ENCODE results near the gene PHLDA3. TPM values are rescaled to one million over a fixed set of nuclear protein-coding genes. Genes with fewer than 3 reads are reported as not detected.

PHLDA3 gene
- polyA plus RNA-seq, 1 donor from 2014 or later = 35.1 TPM

DNA sequence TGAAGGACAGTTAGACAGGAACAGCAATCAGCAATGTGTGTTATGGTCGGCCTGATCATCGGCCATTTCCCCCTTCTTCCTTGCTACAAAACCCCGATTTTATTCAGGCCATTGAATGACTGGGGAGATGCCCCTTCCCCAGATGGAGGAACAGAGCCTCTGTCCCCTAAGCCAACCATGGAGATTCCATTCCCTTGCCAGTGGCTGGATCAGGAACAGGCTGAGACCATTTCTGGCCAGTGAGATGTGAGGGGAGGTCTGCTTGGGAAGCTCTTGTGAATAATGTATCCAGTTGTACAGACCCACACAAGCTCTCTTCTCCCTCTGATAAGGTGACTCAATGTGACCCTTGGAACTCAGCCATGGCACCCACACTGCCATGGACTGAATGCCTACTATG, 30.2 kb upstream of the PHLDA3 start:
- Histone ChIP-seq H3K9ac (ENCODE audit: low read length) (no peak overlapping the region), H3K4me2 (ENCODE audit: low read length) (no peak overlapping the region), H3K4me3 (ENCODE audit: low read length) (no peak overlapping the region), H3K27me3 (ENCODE audit: insufficient read depth, low read depth, low read length) (no peaks in the 10 kb centered on the region), H3K9me2 (ENCODE audit: insufficient read depth, low read length) (no peaks in the 10 kb centered on the region), H2AFZ (ENCODE audit: low read depth, low read length) (no peak overlapping the region), H4K20me1 (ENCODE audit: insufficient read depth) (no peaks in the 10 kb centered on the region), H3K36me3 (ENCODE audit: insufficient read depth, low read length) (no peaks in the 10 kb centered on the region), H3K9me3 (ENCODE audit: low read length) (no peaks in the 10 kb centered on the region), H3F3A (ENCODE audit: insufficient read depth, low read length, poor library complexity, severe bottlenecking) (no peaks in the 10 kb centered on the region), H3K79me2 (replicated peaks; ENCODE audit: insufficient read depth, low read length) (no peaks in the 10 kb centered on the region), H3K27ac (ENCODE audit: low read length) (no peak overlapping the region)
- TF ChIP-seq RAD21 (conservative IDR thresholded peaks at IDR 0.05) (no peak), TAF1 (IDR thresholded peaks at IDR 0.05; ENCODE audit: low read depth) (no peak), MXI1 (conservative IDR thresholded peaks at IDR 0.05; ENCODE audit: poor library complexity, severe bottlenecking) (no peak), REST (IDR thresholded peaks at IDR 0.05; ENCODE audit: borderline replicate concordance) (no peak), EP300 (conservative IDR thresholded peaks at IDR 0.05; ENCODE audit: poor library complexity, severe bottlenecking) (no peak), EZH2 (IDR thresholded peaks at IDR 0.05; ENCODE audit: borderline replicate concordance, insufficient read depth, low read length, poor library complexity, severe bottlenecking) (no peak), SMC3 (conservative IDR thresholded peaks at IDR 0.05; ENCODE audit: poor library complexity) (no peak), POLR2AphosphoS5 (IDR thresholded peaks at IDR 0.05) (no peak)
- TF ChIP-seq, protein P1, sequence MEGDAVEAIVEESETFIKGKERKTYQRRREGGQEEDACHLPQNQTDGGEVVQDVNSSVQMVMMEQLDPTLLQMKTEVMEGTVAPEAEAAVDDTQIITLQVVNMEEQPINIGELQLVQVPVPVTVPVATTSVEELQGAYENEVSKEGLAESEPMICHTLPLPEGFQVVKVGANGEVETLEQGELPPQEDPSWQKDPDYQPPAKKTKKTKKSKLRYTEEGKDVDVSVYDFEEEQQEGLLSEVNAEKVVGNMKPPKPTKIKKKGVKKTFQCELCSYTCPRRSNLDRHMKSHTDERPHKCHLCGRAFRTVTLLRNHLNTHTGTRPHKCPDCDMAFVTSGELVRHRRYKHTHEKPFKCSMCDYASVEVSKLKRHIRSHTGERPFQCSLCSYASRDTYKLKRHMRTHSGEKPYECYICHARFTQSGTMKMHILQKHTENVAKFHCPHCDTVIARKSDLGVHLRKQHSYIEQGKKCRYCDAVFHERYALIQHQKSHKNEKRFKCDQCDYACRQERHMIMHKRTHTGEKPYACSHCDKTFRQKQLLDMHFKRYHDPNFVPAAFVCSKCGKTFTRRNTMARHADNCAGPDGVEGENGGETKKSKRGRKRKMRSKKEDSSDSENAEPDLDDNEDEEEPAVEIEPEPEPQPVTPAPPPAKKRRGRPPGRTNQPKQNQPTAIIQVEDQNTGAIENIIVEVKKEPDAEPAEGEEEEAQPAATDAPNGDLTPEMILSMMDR (IDR thresholded peaks at IDR 0.05; ENCODE audit: poor library complexity, severe bottlenecking) = no peak

- Histone ChIP-seq H3K27me3 (ENCODE audit: insufficient read depth, low read depth, low read length) (no peaks in the 10 kb centered on the region), H3K27ac (ENCODE audit: low read length) (no peak overlapping the region), H2AFZ (ENCODE audit: low read depth, low read length) (no peak overlapping the region), H3K36me3 (ENCODE audit: insufficient read depth, low read length) (no peaks in the 10 kb centered on the region), H3K79me2 (replicated peaks; ENCODE audit: insufficient read depth, low read length) (no peaks in the 10 kb centered on the region), H3K4me2 (ENCODE audit: low read length) (no peak overlapping the region), H3K9ac (ENCODE audit: low read length) (no peak overlapping the region), H4K20me1 (ENCODE audit: insufficient read depth) (no peaks in the 10 kb centered on the region), H3F3A (ENCODE audit: insufficient read depth, low read length, poor library complexity, severe bottlenecking) (no peaks in the 10 kb centered on the region), H3K4me3 (ENCODE audit: low read length) (no peak overlapping the region), H3K9me3 (ENCODE audit: low read length) (no peaks in the 10 kb centered on the region), H3K9me2 (ENCODE audit: insufficient read depth, low read length) (no peaks in the 10 kb centered on the region)
- TF ChIP-seq TAF1 (IDR thresholded peaks at IDR 0.05; ENCODE audit: low read depth) (no peak), REST (IDR thresholded peaks at IDR 0.05; ENCODE audit: borderline replicate concordance) (no peak), SMC3 (conservative IDR thresholded peaks at IDR 0.05; ENCODE audit: poor library complexity) (no peak), EZH2 (IDR thresholded peaks at IDR 0.05; ENCODE audit: borderline replicate concordance, insufficient read depth, low read length, poor library complexity, severe bottlenecking) (no peak), RAD21 (conservative IDR thresholded peaks at IDR 0.05) (no peak), MXI1 (conservative IDR thresholded peaks at IDR 0.05; ENCODE audit: poor library complexity, severe bottlenecking) (no peak), EP300 (conservative IDR thresholded peaks at IDR 0.05; ENCODE audit: poor library complexity, severe bottlenecking) (no peak), POLR2AphosphoS5 (IDR thresholded peaks at IDR 0.05) (no peak)
- TF ChIP-seq, protein P1 (IDR thresholded peaks at IDR 0.05; ENCODE audit: poor library complexity, severe bottlenecking) = no peak
Measured at GRCh38 chr1:201498621-201499020, 29.6 kb upstream of the PHLDA3 start.
